Measurements from ENCODE around the gene NT5DC1.

GRCh38 chr6:116145803-116146675 is 45.4 kb downstream of the NT5DC1 start:
- TF ChIP-seq, protein P1, sequence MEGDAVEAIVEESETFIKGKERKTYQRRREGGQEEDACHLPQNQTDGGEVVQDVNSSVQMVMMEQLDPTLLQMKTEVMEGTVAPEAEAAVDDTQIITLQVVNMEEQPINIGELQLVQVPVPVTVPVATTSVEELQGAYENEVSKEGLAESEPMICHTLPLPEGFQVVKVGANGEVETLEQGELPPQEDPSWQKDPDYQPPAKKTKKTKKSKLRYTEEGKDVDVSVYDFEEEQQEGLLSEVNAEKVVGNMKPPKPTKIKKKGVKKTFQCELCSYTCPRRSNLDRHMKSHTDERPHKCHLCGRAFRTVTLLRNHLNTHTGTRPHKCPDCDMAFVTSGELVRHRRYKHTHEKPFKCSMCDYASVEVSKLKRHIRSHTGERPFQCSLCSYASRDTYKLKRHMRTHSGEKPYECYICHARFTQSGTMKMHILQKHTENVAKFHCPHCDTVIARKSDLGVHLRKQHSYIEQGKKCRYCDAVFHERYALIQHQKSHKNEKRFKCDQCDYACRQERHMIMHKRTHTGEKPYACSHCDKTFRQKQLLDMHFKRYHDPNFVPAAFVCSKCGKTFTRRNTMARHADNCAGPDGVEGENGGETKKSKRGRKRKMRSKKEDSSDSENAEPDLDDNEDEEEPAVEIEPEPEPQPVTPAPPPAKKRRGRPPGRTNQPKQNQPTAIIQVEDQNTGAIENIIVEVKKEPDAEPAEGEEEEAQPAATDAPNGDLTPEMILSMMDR (IDR thresholded peaks at IDR 0.05; ENCODE audit: insufficient read depth, low read depth, low read length) = no peak
- no peak for TF ChIP-seq EZH2 (IDR thresholded peaks at IDR 0.05; ENCODE audit: insufficient read depth, low read length)

Measured in astrocyte (in vitro differentiated cells and primary cell).